PC-9 (cell line): Measurements from ENCODE around the gene RAB7A. TPM values are rescaled to one million over a fixed set of nuclear protein-coding genes. Genes with fewer than 3 reads are reported as not detected.

Experiments
- BruUV-seq: library from RNA; stranded (reverse); fragments of 400-500 nt; replicated peaks from 2 replicates; lab custom pipeline; 2021; lab: Mats Ljungman, UMichigan
- CTCF ChIA-PET: fragments of 300-600 bp; sonication (Branson Sonifier 250); formaldehyde crosslinking; loops from one replicate; lab custom pipeline; 2022; ENCODE audit warnings: antibody characterized with exemption; lab: Charles Lee
- POLR2A ChIA-PET: fragments of 300-600 bp; sonication (Branson Sonifier 250); formaldehyde crosslinking; loops from one replicate; lab custom pipeline; 2022; ENCODE audit warnings: antibody characterized with exemption; ENCODE audit not compliant: unreplicated experiment; lab: Charles Lee
- DNase-seq, 2 experiments: peaks; one replicate each; pipeline versions ENCODE4 v3.0.0 to v3.0.0-alpha.2; 2015 to 2022; ENCODE audit warnings: mixed read lengths in 1 of 2
- H2AFZ ChIP-seq: fragments of 200-600 bp; sonication (generic); 2 replicates; pipeline ENCODE4 v1.8.1; 2017; ENCODE audit warnings: antibody characterized with exemption
- H3F3A ChIP-seq: fragments of 200-600 bp; sonication (generic); 2 replicates; pipeline ENCODE4 v1.8.1; 2017; ENCODE audit warnings: antibody characterized with exemption, mild to moderate bottlenecking, low read depth; ENCODE audit not compliant: insufficient read depth
- H3K27ac ChIP-seq: fragments of 200-600 bp; sonication (generic); 2 replicates; pipeline ENCODE4 v1.6.1; 2016; ENCODE audit warnings: mixed run types
- H3K27me3 ChIP-seq: fragments of 200-600 bp; sonication (generic); 2 replicates; pipeline ENCODE4 v1.6.1; 2016; ENCODE audit warnings: low read depth, mixed run types; ENCODE audit not compliant: insufficient read depth
- H3K36me3 ChIP-seq: fragments of 200-600 bp; sonication (generic); 2 replicates; pipeline ENCODE4 v1.6.1; 2016; ENCODE audit warnings: low read depth, mixed run types
- H3K4me1 ChIP-seq: fragments of 200-600 bp; sonication (generic); replicated peaks from 2 replicates; pipeline ENCODE4 v1.6.1; 2016; ENCODE audit warnings: mixed run types; ENCODE audit not compliant: insufficient read depth
- H3K4me2 ChIP-seq: fragments of 200-600 bp; sonication (generic); 2 replicates; pipeline ENCODE4 v1.6.1; 2017; ENCODE audit warnings: mixed run types
- H3K4me3 ChIP-seq: fragments of 200-600 bp; sonication (generic); 2 replicates; pipeline ENCODE4 v1.6.1; 2016; ENCODE audit warnings: mixed run types
- H3K79me2 ChIP-seq: fragments of 200-600 bp; sonication (generic); 2 replicates; pipeline ENCODE4 v1.6.1; 2017; ENCODE audit warnings: low read depth, mixed run types
- H3K9me2 ChIP-seq: fragments of 200-600 bp; sonication (generic); 2 replicates; pipeline ENCODE4 v1.8.1; 2017; ENCODE audit warnings: mild to moderate bottlenecking; ENCODE audit not compliant: insufficient read depth
- H3K9me3 ChIP-seq: fragments of 200-600 bp; sonication (generic); 2 replicates; pipeline ENCODE4 v1.8.1; 2016; ENCODE audit warnings: low read depth; ENCODE audit not compliant: insufficient read depth
- H4K20me1 ChIP-seq: fragments of 200-600 bp; sonication (generic); 2 replicates; pipeline ENCODE4 v1.8.1; 2017; ENCODE audit not compliant: insufficient read depth
- EZH2 ChIP-seq: fragments of 200-600 bp; sonication (generic); IDR thresholded peaks from 2 replicates; pipeline ENCODE4 v1.8.0; 2017; ENCODE audit warnings: antibody characterized with exemption, low read depth
- intact Hi-C: fragments of 100-400 bp; cut with micrococcal nuclease; formaldehyde crosslinking; loops from one replicate; pipeline ENCODE4 v1.10.0; 2022; ENCODE audit not compliant: unreplicated experiment
- total RNA-seq: library from RNA; stranded (reverse); gene quantifications from 2 replicates; pipeline ENCODE4 v1.2.3, GENCODE V29; 2021
- TF ChIP-seq, protein P1 (sequence below): fragments of 200-600 bp; sonication (generic); conservative IDR thresholded peaks from 2 replicates; pipeline ENCODE4 v1.6.1; 2017; ENCODE audit warnings: mixed run types, antibody characterized with exemption, mild to moderate bottlenecking, moderate library complexity

The RAB7A gene
- total RNA-seq, 1 experiment from 2014 or later = 319 TPM

DNA sequence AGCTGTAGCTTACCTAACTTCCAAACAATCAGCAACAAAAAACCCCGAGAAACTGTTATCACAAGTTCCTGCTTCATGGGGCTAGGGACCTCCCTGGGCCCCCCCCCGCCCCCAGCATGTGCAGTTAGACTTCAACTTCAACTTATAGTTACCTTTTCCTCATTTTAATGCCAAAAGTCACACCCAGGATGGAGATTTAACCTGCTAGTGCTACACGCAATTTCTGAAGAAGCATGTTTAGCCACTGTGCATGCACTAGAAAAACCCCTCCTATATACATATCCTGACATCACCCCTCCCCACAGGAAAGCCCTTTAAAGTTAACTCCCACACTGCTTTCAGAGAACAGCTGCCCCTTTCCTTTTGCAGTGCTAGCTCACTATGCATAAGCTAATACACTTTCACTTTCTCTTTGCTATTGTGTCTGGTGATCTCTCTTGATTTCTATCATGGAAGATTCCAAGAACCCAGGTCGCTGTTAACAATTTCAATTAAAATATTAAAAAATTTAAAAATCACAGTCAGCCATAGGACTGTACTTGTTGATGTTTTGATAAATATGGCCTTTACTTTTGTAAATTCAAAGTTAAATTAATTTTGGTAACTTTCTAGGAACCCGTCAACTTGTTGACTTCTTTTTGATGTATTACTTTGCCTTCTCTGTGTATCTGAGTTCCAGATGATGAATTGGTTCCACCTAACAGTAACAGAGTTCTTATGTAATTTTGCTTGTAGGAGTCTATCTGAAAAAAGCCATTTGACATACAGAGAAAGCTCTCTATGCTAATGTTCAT is 78.2 kb downstream of the RAB7A start:
- Histone ChIP-seq H4K20me1 (peaks cover 13% of the 10 kb centered on the region), H2AFZ (no peak overlapping the region), H3K27ac (peak overlapping the region; percentile 70; the same call in 1 of the 2 replicates), H3K4me3 (no peak overlapping the region), H3K79me2 (peaks cover 26% of the 10 kb centered on the region), H3K4me2 (no peak overlapping the region), H3K27me3 (no peaks in the 10 kb centered on the region), H3K4me1 (peaks cover 19% of the 10 kb centered on the region), H3F3A (peaks cover 25% of the 10 kb centered on the region), H3K9me2 (no peaks in the 10 kb centered on the region), H3K9me3 (no peaks in the 10 kb centered on the region), H3K36me3 (peaks cover 28% of the 10 kb centered on the region)
- ChIA-PET CTCF (interaction anchor here (0.6 to 1.0 kb wide), 2 partner anchors 124 to 434 kb away, joined by 3 to 5 read pairs; no protein-coding TSS in a partner anchor), POLR2A (interaction anchor here (0.5 to 0.6 kb wide), 3 partner anchors 46 to 136 kb away, joined by 3 to 5 read pairs (median 3); no protein-coding TSS in a partner anchor)
- intact Hi-C loops = no loop called here
- no TSS peak for BruUV-seq
- TF ChIP-seq, protein P1, sequence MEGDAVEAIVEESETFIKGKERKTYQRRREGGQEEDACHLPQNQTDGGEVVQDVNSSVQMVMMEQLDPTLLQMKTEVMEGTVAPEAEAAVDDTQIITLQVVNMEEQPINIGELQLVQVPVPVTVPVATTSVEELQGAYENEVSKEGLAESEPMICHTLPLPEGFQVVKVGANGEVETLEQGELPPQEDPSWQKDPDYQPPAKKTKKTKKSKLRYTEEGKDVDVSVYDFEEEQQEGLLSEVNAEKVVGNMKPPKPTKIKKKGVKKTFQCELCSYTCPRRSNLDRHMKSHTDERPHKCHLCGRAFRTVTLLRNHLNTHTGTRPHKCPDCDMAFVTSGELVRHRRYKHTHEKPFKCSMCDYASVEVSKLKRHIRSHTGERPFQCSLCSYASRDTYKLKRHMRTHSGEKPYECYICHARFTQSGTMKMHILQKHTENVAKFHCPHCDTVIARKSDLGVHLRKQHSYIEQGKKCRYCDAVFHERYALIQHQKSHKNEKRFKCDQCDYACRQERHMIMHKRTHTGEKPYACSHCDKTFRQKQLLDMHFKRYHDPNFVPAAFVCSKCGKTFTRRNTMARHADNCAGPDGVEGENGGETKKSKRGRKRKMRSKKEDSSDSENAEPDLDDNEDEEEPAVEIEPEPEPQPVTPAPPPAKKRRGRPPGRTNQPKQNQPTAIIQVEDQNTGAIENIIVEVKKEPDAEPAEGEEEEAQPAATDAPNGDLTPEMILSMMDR = no peak
- no peak for TF ChIP-seq EZH2
- no peak for DNase-seq

DNA sequence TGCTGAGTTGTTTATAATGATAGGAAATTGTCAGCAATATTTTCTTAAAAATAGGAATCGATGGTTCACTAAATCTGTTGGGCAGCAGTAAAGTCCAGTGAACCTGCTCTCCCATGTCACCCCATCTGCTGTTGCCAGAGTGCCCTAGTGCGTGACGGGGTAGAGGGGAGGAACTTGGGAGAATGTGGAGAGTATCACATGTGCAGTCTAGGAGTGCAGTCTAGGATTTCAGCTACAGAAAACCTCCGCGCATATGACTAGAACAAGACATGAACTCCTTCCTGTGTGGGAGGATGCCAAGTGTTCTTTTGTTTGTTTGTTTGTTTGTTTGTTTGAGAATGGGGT is 78.8 kb downstream of the RAB7A start:
- DNase-seq = no peak
- Histone ChIP-seq H3F3A (peaks cover 24% of the 10 kb centered on the region), H4K20me1 (peaks cover 12% of the 10 kb centered on the region), H2AFZ (no peak overlapping the region), H3K4me1 (peaks cover 19% of the 10 kb centered on the region), H3K4me3 (no peak overlapping the region), H3K4me2 (no peak overlapping the region), H3K27me3 (no peaks in the 10 kb centered on the region), H3K36me3 (peaks cover 23% of the 10 kb centered on the region; the same call in 1 of the 2 replicates), H3K79me2 (peaks cover 26% of the 10 kb centered on the region), H3K9me3 (no peaks in the 10 kb centered on the region), H3K27ac (peak overlapping the region; percentile 70), H3K9me2 (no peaks in the 10 kb centered on the region)
- BruUV-seq = no TSS peak
- CTCF ChIA-PET = interaction anchor here (0.6 to 1.0 kb wide), 2 partner anchors 124 to 433 kb away, joined by 3 to 5 read pairs; no protein-coding TSS in a partner anchor
- intact Hi-C loops = no loop called here
- TF ChIP-seq, protein P1 = no peak
- no peak for TF ChIP-seq EZH2
- POLR2A ChIA-PET = interaction anchor here (0.5 kb wide), 1 partner anchor 51 kb away, joined by 3 read pairs; no protein-coding TSS in a partner anchor

DNA sequence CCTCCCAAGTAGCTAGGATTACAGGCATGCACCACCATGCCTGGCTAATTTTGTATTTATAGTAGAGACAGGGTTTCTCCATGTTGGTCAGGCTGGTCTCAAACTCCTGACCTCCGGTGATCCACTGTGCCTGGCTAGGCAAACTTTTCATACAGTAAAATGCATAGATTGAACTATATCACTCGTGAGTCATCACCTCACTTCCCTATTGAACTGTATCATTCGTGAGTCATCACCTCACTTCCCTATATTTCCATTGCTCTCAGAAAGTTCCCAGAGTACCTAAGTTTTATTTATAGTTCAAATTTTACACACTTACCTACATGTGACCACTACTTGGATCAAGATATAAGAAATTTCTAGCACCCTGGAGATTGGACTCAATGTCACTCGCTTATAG is 79.8 kb downstream of the RAB7A start:
- peak overlapping the region; percentile 70 for H3K27ac ChIP-seq
- H3K4me2 ChIP-seq = 0 out of 2 replicates have a peak overlapping the region, but pooled peaks have one; percentile 6
- H3K4me3 ChIP-seq = no peak overlapping the region
- no peak for TF ChIP-seq EZH2
- TF ChIP-seq, protein P1 = no peak
- H3F3A ChIP-seq = peaks cover 19% of the 10 kb centered on the region
- H3K27me3 ChIP-seq = no peaks in the 10 kb centered on the region
- H2AFZ ChIP-seq = no peak overlapping the region
- CTCF ChIA-PET = no interaction called here
- no TSS peak for BruUV-seq
- DNase-seq = peak in 1 of 2 experiments; percentile 80
- intact Hi-C loops = no loop called here
- POLR2A ChIA-PET = no interaction called here
- H4K20me1 ChIP-seq = peaks cover 11% of the 10 kb centered on the region
- H3K79me2 ChIP-seq = peaks cover 26% of the 10 kb centered on the region
- peaks cover 27% of the 10 kb centered on the region; the same call in 1 of the 2 replicates for H3K36me3 ChIP-seq
- no peaks in the 10 kb centered on the region for H3K9me3 ChIP-seq
- H3K9me2 ChIP-seq = no peaks in the 10 kb centered on the region
- H3K4me1 ChIP-seq = peaks cover 19% of the 10 kb centered on the region
